HG03342 (cell line): ENCODE results near the gene SLC13A3.

ENCODE experiments used
- ATAC-seq: cut with Tn5 transposase; IDR thresholded peaks from one replicate; pipeline ENCODE4 v1.9.1; 2021; ENCODE audit warnings: mild to moderate bottlenecking, moderate library complexity; ENCODE audit not compliant: unreplicated experiment

The SLC13A3 gene

GRCh38 chr20:46543959-46544358 lies 107.3 kb downstream of the SLC13A3 start:
- ATAC-seq: no peak

GRCh38 chr20:46543033-46543432 lies 108.2 kb downstream of the SLC13A3 start:
- ATAC-seq: no peak

GRCh38 chr20:46541229-46541935 lies 109.9 kb downstream of the SLC13A3 start:
- ATAC-seq: no peak

DNA sequence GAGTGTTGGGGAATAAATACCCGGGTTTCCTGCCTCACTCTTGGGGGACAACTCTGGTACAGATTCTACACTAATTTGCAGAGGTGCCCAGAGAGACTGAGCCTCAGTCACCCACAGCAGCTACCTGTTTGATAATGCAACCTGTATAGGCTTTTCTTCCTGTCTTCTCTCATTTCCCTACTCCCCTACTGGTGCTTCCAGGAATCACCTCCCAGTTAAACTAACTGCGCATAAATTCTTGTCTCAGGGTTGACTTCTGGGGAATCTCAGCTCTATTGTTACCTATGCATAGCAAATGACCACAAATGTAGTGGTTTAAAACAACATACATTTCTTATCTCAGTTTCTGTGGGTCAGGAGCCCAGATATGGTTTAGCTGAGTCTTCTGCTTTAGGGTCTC lies 112.1 kb downstream of the SLC13A3 start:
- no peak for ATAC-seq

GRCh38 chr20:46530640-46531039 lies 120.6 kb downstream of the SLC13A3 start:
- ATAC-seq: no peak

GRCh38 chr20:46523696-46524328 lies 127.4 kb downstream of the SLC13A3 start:
- ATAC-seq: no peak

- ATAC-seq: no peak
These were observed 128.2 kb downstream of the SLC13A3 start for GRCh38 chr20:46523108-46523507.

DNA sequence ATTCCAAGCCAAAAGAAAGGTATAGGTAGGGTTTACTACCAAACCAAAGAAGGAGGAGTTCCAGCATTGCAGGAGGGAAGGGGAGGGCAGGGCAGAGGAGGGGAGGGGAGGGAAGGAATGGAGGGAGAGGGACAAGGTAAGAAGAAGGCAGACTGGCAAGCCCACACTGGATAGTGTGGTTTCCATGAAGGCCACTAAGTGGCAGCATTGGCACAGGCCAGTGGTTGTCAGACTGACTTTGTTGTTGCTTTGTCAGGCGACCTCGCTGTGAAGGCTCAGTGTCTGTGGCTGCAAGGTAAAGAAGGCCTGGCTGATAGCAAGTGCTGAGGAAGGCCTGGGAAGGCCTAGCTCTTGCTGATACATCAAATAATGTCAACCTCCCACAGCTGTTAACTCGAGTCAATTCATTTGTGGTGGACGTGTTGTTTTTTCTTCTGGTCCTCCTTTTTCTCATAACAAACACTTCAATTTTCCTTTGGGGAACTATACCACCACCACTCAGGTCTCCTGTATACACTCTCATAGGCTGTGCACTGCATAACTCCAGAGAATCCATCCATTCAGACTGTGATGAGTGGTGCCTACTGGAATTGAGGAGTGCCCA lies 130.2 kb downstream of the SLC13A3 start:
- ATAC-seq: no peak

DNA sequence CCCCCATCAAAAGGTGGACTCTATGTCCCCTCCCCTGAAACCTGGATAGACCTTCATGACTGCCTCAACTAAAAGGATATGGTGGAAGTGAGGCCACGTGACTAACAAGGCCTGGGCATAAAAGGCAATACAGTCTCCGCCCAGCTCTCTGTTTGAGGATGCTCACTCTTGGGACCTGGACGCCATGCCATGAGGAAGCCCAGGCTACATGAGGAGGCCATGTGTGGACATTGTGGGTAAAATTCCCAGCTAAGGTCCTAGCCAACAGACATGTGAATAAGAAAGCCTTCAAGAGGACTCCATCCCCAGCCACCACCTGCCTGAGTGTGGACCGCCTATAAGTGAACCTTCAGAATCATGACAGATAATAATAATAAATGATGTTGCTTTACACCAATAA lies 130.7 kb downstream of the SLC13A3 start:
- ATAC-seq: no peak

DNA sequence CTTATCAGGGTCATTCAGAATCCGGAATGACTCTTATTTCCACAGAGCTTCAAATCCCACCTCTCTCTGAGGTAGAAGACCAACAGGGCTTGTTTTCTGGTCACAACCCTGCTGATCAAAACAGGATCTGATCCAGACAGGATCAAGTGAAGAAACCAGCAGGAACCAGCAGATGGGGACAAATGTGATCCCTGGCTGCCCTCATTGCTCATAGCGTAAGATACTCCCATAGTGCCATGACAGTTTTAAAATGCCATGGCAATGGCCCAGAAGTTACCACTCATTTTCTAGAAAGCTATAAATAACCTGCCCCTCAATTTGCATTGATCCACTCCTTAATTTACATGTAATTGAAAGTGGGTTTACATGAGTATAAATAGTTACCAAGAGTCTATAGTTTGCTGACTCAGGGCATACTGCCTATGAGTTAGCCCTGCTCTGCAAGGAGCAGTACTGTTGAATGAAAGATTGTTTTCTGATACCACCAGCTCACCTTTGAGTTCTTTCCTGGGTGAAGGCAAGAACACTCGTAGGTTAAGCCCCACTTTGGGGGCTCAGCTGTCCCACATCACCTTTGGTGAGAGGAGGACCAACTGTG lies 131.7 kb downstream of the SLC13A3 start:
- ATAC-seq: no peak

DNA sequence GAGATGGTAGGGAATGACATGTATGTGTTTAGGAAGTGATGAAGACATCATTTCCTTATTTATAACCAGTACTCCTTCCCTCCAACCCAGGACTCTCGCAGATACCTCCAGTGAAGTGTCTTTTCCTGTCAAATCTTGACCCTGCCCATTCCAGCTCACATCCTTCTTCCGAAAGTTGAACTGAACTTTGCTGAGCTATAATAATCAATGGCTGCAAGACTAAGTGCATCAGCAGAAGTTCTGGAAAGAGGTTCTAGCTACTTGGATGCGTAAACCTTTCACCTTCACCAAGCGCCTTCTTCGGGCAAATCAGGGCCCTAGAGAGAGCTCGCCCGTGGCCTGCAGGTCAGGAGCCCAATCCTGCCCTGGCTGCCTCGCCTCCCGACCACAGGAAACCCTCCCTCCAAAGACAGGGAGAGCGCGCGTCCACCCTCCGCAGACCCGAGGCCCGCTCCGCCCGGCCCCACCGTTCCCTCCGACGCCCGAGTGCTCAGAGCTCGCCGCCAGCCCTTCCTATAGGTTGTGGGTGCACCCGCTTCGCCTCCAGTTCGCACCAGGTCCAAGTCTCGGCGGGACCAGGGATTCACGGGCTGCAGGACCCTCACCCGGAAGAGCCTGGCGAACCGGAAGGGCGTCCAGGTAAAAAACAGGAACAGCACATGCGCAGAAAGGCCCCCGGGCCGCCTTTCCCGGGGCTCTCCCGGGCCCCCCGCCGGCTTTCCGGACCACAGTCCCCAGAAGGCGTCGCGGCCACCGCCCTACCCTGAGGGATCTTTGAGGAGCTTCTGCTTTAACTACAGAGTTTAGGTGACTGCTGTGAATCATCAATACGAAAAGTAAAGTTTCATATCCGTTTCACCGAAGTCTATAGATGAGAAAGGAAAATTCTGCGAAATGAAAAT lies 138.1 kb downstream of the SLC13A3 start, which contains the start of gene ZNF334:
Gene ZNF334 (minus strand): TSS at position 617 of the 902 bp plus-strand sequence. CDS start 1,457 bp downstream, outside the sequence.
- ATAC-seq: no peak

GRCh38 chr20:46509523-46509922 lies 141.7 kb downstream of the SLC13A3 start:
- ATAC-seq: no peak
